ENCODE results near the gene CYP2D6. TPM values are rescaled to one million over a fixed set of nuclear protein-coding genes. Genes with fewer than 3 reads are reported as not detected.

The CYP2D6 gene
- total and polyA plus RNA-seq, 2 of the 8 experiments (the other 6 are each of a cell fraction or from before 2014, with no cell fraction given), result 0.93 to 1.7 TPM

GRCh38 chr22:42131562-42131961 is 952 bp upstream of the CYP2D6 start (continued):
- no peak for TF ChIP-seq CHD7 (IDR thresholded peaks at IDR 0.05; ENCODE audit: insufficient replicate concordance, low read length)

Data from H1 (cell line).